ENCODE data around the gene PPP2R5C.

PPP2R5C gene

GRCh38 chr14:101869217-101869616 lies 107.7 kb downstream of the PPP2R5C start:
- H3K4me2 ChIP-seq = peak overlapping the region in 6 of 11 experiments; percentile 6 to 42 (median 16); a peak in 7 of 22 replicates
- H3K36me3 ChIP-seq = peaks cover 21 to 90% (median 58%) of the 10 kb centered on the region in 11 experiments
- H3K27me3 ChIP-seq = no peaks in the 10 kb centered on the region
- peaks cover 47 to 79% (median 71%) of the 10 kb centered on the region in 10 experiments for H3K4me1 ChIP-seq
- peak overlapping the region in 1 of 11 experiments; percentile 12; a peak in 3 of 22 replicates for H3K9ac ChIP-seq
- peak overlapping the region in 10 of 11 experiments; percentile 22 to 100 (median 98); a peak in 18 of 22 replicates for H3K27ac ChIP-seq
- no peak overlapping the region for H3K4me3 ChIP-seq
- peaks cover 0 to 13% (median 0%) of the 10 kb centered on the region in 11 experiments; a peak in 1 of 22 replicates for H4K20me1 ChIP-seq
- TF ChIP-seq Cebpa-rat (IDR thresholded peaks at IDR 0.05) = no peak
- peaks cover 0 to 62% (median 28%) of the 10 kb centered on the region in 11 experiments; a peak in 17 of 22 replicates for H3K9me3 ChIP-seq (replicated peaks in 1 of 11)

GRCh38 chr14:101870273-101870939 lies 108.9 kb downstream of the PPP2R5C start:
- Histone ChIP-seq H4K20me1 (0 out of 22 replicates have a peak, but pooled peaks cover 0 to 7% (median 0%) of the 10 kb centered on the region in 11 experiments), H3K9ac (peak overlapping the region in 6 of 11 experiments; percentile 3 to 51 (median 14); a peak in 6 of 22 replicates), H3K27ac (peak overlapping the region; percentile 15 to 100 (median 98); a peak in 19 of 22 replicates), H3K4me2 (peak overlapping the region in 7 of 11 experiments; percentile 14 to 35 (median 22); a peak in 6 of 22 replicates), H3K4me3 (no peak overlapping the region), H3K36me3 (peaks cover 14 to 79% (median 46%) of the 10 kb centered on the region in 11 experiments; a peak in 21 of 22 replicates), H3K27me3 (no peaks in the 10 kb centered on the region), H3K4me1 (peaks cover 44 to 79% (median 71%) of the 10 kb centered on the region in 10 experiments), H3K9me3 (replicated peaks in 1 of 11) (peaks cover 0 to 59% (median 28%) of the 10 kb centered on the region in 11 experiments; a peak in 17 of 22 replicates)
- no peak for TF ChIP-seq Cebpa-rat (IDR thresholded peaks at IDR 0.05)

DNA sequence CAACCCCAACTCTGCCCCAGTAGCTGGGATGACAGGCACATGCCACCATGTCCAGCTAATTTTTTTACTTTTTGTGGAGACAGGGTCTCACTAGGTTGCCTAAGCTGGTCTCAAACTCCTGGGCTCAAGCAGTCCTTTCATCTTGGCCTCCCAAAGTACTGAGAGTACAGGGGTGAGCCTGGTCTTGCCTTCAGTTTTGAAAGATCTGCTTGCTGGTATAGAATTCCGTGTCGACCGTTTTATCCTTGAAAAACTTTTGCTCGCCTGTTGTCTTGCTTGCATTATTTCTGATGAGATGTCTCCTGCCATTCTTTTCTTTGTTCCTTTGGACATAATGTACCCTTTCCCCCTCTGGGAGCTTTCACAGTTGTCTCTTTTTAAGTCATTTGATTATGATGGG lies 110.8 kb downstream of the PPP2R5C start:
- Histone ChIP-seq H3K4me2 (peak overlapping the region in 10 of 11 experiments; percentile 26 to 90 (median 70); a peak in 18 of 22 replicates), H3K27me3 (no peaks in the 10 kb centered on the region; a peak in 1 of 22 replicates), H3K9ac (peak overlapping the region in 8 of 11 experiments; percentile 22 to 98 (median 93); a peak in 15 of 22 replicates), H3K4me3 (no peak overlapping the region), H3K36me3 (peaks cover 12 to 60% (median 28%) of the 10 kb centered on the region in 11 experiments; a peak in 21 of 22 replicates), H3K27ac (peak overlapping the region; percentile 89 to 100 (median 98); a peak in 21 of 22 replicates), H3K4me1 (peaks cover 48 to 78% (median 73%) of the 10 kb centered on the region in 10 experiments), H3K9me3 (replicated peaks in 1 of 11) (peaks cover 0 to 40% (median 27%) of the 10 kb centered on the region in 11 experiments; a peak in 16 of 22 replicates), H4K20me1 (peaks cover 0 to 10% (median 0%) of the 10 kb centered on the region in 11 experiments; a peak in 3 of 22 replicates)
- no peak for TF ChIP-seq Cebpa-rat (IDR thresholded peaks at IDR 0.05)

DNA sequence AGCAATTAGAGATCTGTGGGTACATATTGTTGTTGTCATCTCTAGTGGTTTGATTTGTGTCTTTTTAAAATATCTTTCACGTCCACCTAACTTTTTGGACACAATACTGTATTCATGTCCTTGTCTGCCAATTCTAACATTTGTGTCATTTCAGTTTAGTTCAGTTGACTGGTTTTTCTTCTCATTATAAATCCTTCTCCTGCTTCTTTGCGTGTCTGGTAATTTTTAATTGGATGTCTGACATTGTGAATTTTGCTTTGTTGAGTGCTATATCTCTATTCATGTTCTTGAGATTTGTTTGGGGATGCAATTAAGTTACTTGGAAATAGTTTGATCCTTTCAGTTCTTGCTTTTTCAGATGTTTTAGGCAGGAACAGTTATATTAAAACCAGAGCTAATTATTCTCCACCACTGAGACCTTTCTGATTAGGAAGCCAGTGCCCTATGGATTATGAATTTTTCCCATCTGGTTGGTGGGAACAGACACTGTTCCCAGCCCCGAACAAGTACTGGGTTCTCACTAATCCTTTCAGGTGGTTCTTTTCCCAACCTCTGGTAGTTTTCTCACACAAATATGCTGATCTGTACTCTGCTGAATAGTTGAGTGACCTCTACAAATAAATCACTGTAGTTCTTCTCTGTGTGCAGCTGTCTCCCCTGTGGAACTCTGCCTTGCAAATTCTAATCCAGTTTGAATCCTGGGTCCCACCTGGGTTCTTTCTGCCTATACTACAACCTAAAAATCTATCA lies 111.7 kb downstream of the PPP2R5C start:
- Histone ChIP-seq H3K4me3 (no peak overlapping the region), H3K4me2 (peak overlapping the region; percentile 51 to 97 (median 85)), H4K20me1 (peaks cover 0 to 15% (median 0%) of the 10 kb centered on the region in 11 experiments; a peak in 3 of 22 replicates), H3K27ac (peak overlapping the region; percentile 89 to 100 (median 98)), H3K27me3 (no peaks in the 10 kb centered on the region; a peak in 1 of 22 replicates), H3K9me3 (replicated peaks in 1 of 11) (peaks cover 0 to 32% (median 21%) of the 10 kb centered on the region in 11 experiments; a peak in 16 of 22 replicates), H3K4me1 (peaks cover 53 to 87% (median 76%) of the 10 kb centered on the region in 10 experiments), H3K9ac (peak overlapping the region; percentile 38 to 98 (median 78); a peak in 20 of 22 replicates), H3K36me3 (peaks cover 12 to 59% (median 24%) of the 10 kb centered on the region in 11 experiments; a peak in 21 of 22 replicates)
- no peak for TF ChIP-seq Cebpa-rat (IDR thresholded peaks at IDR 0.05)

- Histone ChIP-seq H3K9ac (peak overlapping the region; percentile 43 to 98 (median 88); a peak in 20 of 22 replicates), H3K27me3 (no peaks in the 10 kb centered on the region; a peak in 1 of 22 replicates), H3K36me3 (peaks cover 8 to 56% (median 22%) of the 10 kb centered on the region in 11 experiments; a peak in 21 of 22 replicates), H3K4me3 (no peak overlapping the region), H3K4me2 (peak overlapping the region; percentile 51 to 97 (median 85)), H3K27ac (peak overlapping the region; percentile 89 to 100 (median 98)), H3K9me3 (replicated peaks in 1 of 11) (peaks cover 0 to 25% (median 16%) of the 10 kb centered on the region in 11 experiments; a peak in 16 of 22 replicates), H4K20me1 (peaks cover 0 to 20% (median 0%) of the 10 kb centered on the region in 11 experiments; a peak in 3 of 22 replicates), H3K4me1 (peaks cover 60 to 94% (median 81%) of the 10 kb centered on the region in 10 experiments)
- no peak for TF ChIP-seq Cebpa-rat (IDR thresholded peaks at IDR 0.05)
Observed at GRCh38 chr14:101873991-101874390, 112.5 kb downstream of the PPP2R5C start.

DNA sequence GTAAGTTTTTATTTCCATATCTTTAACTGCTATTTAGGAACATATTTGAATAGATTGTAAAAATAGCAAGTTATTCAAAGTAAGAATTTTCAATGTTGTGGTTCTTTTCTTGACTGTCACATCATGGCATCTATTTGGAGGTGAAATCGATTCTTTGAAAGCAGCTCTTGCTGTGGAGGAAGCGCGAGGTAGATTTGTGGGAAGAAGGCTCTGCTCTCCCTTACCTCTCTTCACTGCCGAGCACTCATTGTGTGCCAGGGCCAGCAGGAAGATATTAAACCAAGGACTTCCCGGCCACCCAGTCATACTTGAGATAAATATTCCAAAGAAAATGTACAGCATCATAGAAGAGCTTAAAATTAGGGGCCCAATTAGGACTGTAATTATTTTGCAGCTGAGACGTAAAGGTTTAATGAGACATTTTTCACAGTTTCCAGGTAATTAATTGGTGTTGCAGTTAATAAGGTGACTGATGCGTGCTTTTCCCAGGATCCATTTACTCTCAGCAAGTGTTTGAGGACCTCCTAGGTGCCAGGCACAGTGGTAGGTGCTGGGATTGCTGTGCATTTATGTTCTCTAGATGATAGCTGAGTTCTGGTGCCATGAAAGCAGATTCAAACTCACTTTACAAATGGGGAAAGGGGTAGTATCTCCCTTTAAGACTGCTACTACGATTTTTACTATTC lies 113.7 kb downstream of the PPP2R5C start:
- Histone ChIP-seq H3K27ac (peak overlapping the region; percentile 89 to 100 (median 98)), H3K4me3 (peak overlapping the region in 7 of 10 experiments; percentile 29 to 51 (median 35); a peak in 14 of 20 replicates), H3K27me3 (no peaks in the 10 kb centered on the region; a peak in 1 of 22 replicates), H3K36me3 (peaks cover 0 to 50% (median 12%) of the 10 kb centered on the region in 11 experiments; a peak in 9 of 22 replicates), H3K4me2 (peak overlapping the region; percentile 76 to 97 (median 89)), H4K20me1 (peaks cover 0 to 20% (median 0%) of the 10 kb centered on the region in 11 experiments; a peak in 3 of 22 replicates), H3K4me1 (peaks cover 72 to 96% (median 86%) of the 10 kb centered on the region in 10 experiments), H3K9me3 (replicated peaks in 1 of 11) (peaks cover 0 to 14% (median 8%) of the 10 kb centered on the region in 11 experiments; a peak in 7 of 22 replicates), H3K9ac (peak overlapping the region; percentile 78 to 98 (median 95))
- no peak for TF ChIP-seq Cebpa-rat (IDR thresholded peaks at IDR 0.05)

GRCh38 chr14:101875727-101876554 lies 114.4 kb downstream of the PPP2R5C start:
- Histone ChIP-seq H3K4me2 (peak overlapping the region; percentile 76 to 97 (median 89)), H3K36me3 (peaks cover 0 to 50% (median 14%) of the 10 kb centered on the region in 11 experiments; a peak in 10 of 22 replicates), H3K27ac (peak overlapping the region; percentile 89 to 100 (median 98)), H3K27me3 (no peaks in the 10 kb centered on the region; a peak in 1 of 22 replicates), H3K4me1 (peaks cover 80 to 96% (median 85%) of the 10 kb centered on the region in 10 experiments), H3K4me3 (peak overlapping the region in 7 of 10 experiments; percentile 29 to 51 (median 35); a peak in 13 of 20 replicates), H4K20me1 (peaks cover 0 to 20% (median 0%) of the 10 kb centered on the region in 11 experiments; a peak in 3 of 22 replicates), H3K9me3 (replicated peaks in 1 of 11) (peaks cover 0 to 14% (median 6%) of the 10 kb centered on the region in 11 experiments; a peak in 5 of 22 replicates), H3K9ac (peak overlapping the region; percentile 78 to 98 (median 95))
- TF ChIP-seq Cebpa-rat (IDR thresholded peaks at IDR 0.05) = no peak
